SJCRH30 (cell line): ENCODE results near the gene SLC16A10. TPM values are rescaled to one million over a fixed set of nuclear protein-coding genes. Genes with fewer than 3 reads are reported as not detected.

Source experiments
- DNase-seq, 2 experiments: peaks; one replicate each; pipeline ENCODE4 v3.0.0-alpha.2; 2015 to 2020
- H3K27ac ChIP-seq: fragments of 250-450 bp; sonication (Bioruptor Pico); 2 replicates; pipeline ENCODE4 v1.5.1; 2020; ENCODE audit warnings: mild to moderate bottlenecking, moderate library complexity
- H3K27me3 ChIP-seq: fragments of 250-450 bp; sonication (Bioruptor Pico); 2 replicates; pipeline ENCODE4 v1.5.1; 2020; ENCODE audit warnings: mild to moderate bottlenecking, moderate library complexity
- H3K36me3 ChIP-seq: fragments of 250-450 bp; sonication (Bioruptor Pico); 2 replicates; pipeline ENCODE4 v1.5.1; 2020; ENCODE audit warnings: mild to moderate bottlenecking, moderate library complexity
- H3K4me1 ChIP-seq: fragments of 250-450 bp; sonication (Bioruptor Pico); 2 replicates; pipeline ENCODE4 v1.5.1; 2020; ENCODE audit warnings: mild to moderate bottlenecking, moderate library complexity
- H3K4me3 ChIP-seq: fragments of 250-450 bp; sonication (Bioruptor Pico); 2 replicates; pipeline ENCODE4 v1.5.1; 2020; ENCODE audit warnings: mild to moderate bottlenecking, moderate library complexity
- H3K9me3 ChIP-seq: fragments of 250-450 bp; sonication (Bioruptor Pico); replicated peaks from 2 replicates; pipeline ENCODE4 v1.5.1; 2020; ENCODE audit warnings: mild to moderate bottlenecking, moderate library complexity
- total RNA-seq: library from RNA; depleted of rRNA; stranded (reverse); fragments of >200 nt; shearing (Covaris generic); gene quantifications from 2 replicates; pipeline ENCODE4 v1.2.3, GENCODE V29; 2014

Gene SLC16A10
- total RNA-seq, 1 experiment from 2014 or later: 29.5 TPM

- H3K36me3 ChIP-seq: no peaks in the 10 kb centered on the region
- no peak for DNase-seq
- H3K9me3 ChIP-seq: no peaks in the 10 kb centered on the region
- no peaks in the 10 kb centered on the region for H3K4me1 ChIP-seq
- no peak overlapping the region for H3K27ac ChIP-seq
- no peaks in the 10 kb centered on the region for H3K27me3 ChIP-seq
- H3K4me3 ChIP-seq: no peak overlapping the region
These were observed 134.5 kb downstream of the SLC16A10 start for GRCh38 chr6:111221804-111222203.

DNA sequence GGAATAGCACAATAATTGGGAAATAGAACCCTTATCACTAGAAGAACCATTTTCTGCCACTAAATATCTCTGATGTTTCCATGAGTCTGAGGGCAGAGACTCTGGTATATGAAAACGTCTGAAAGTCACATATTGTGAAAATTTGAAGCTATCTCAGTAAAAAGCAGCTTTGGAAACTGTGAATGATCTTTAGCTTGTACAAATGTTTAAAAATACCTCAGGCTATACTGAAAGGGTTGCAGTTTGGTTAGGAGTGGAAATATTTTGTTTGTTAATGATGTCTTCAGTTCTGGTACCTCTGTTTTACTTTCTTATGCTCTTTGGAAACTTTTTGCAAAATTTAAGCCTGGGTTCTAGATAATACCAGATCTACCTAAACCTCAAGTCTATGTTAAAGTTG lies 135.0 kb downstream of the SLC16A10 start:
- H3K27ac ChIP-seq: no peak overlapping the region
- H3K4me3 ChIP-seq: no peak overlapping the region
- H3K4me1 ChIP-seq: no peaks in the 10 kb centered on the region
- no peaks in the 10 kb centered on the region for H3K27me3 ChIP-seq
- no peak for DNase-seq
- no peaks in the 10 kb centered on the region for H3K36me3 ChIP-seq
- no peaks in the 10 kb centered on the region for H3K9me3 ChIP-seq

DNA sequence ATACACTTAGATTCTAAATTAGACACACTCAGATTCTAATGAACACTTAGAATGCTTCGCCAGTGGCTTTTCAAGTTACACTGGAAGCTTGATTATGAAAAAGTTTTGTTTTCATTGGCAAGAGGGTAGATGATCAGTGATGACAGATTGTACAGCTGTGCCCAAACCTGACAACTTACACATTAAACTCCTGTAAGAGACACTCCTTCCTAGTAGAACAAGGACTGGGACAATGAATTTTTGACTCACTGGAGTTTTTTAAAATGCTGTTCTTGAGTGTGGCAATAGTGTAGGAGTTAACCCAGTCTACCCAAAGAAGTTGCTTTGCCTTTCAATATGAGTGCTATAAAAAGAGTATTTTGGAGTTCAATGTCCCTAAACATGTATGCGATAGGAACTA lies 140.8 kb downstream of the SLC16A10 start:
- peak in 1 of 2 experiments; percentile 46 for DNase-seq
- H3K27ac ChIP-seq: peak overlapping the region; percentile 12; the same call in 1 of the 2 replicates

GRCh38 chr6:111230351-111231089 lies 143.2 kb downstream of the SLC16A10 start:
- no peaks in the 10 kb centered on the region for H3K9me3 ChIP-seq
- peaks cover 18% of the 10 kb centered on the region for H3K4me1 ChIP-seq
- no peak for DNase-seq
- no peaks in the 10 kb centered on the region for H3K27me3 ChIP-seq
- H3K36me3 ChIP-seq: no peaks in the 10 kb centered on the region
- H3K27ac ChIP-seq: no peak overlapping the region
- no peak overlapping the region for H3K4me3 ChIP-seq

More for the DNA sequence above, 140.8 kb downstream of the SLC16A10 start:
- H3K4me3 ChIP-seq: no peak overlapping the region
- no peaks in the 10 kb centered on the region for H3K27me3 ChIP-seq
- no peaks in the 10 kb centered on the region for H3K9me3 ChIP-seq
- H3K36me3 ChIP-seq: no peaks in the 10 kb centered on the region
- peaks cover 18% of the 10 kb centered on the region for H3K4me1 ChIP-seq

DNA sequence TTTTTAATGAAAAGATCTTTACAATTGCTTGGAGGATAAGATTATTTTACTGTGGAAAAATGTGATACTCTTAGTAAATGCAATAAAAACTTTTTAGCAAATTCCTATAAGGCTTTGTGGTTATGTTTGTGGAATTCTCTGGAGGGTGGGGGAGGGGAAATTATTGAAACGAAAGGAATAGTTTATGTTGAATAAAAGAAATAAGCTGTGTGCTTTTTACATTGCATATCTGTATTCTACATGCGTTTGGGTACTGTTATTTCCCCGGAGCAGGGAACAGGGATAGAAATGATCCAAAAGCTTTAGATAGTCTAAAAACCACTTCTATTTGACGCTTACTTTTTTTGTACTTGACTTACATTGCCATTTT lies 143.8 kb downstream of the SLC16A10 start:
- H3K27me3 ChIP-seq: no peaks in the 10 kb centered on the region
- no peak overlapping the region for H3K27ac ChIP-seq
- no peaks in the 10 kb centered on the region for H3K9me3 ChIP-seq
- H3K36me3 ChIP-seq: no peaks in the 10 kb centered on the region
- H3K4me3 ChIP-seq: no peak overlapping the region
- DNase-seq: no peak
- H3K4me1 ChIP-seq: peaks cover 18% of the 10 kb centered on the region

DNA sequence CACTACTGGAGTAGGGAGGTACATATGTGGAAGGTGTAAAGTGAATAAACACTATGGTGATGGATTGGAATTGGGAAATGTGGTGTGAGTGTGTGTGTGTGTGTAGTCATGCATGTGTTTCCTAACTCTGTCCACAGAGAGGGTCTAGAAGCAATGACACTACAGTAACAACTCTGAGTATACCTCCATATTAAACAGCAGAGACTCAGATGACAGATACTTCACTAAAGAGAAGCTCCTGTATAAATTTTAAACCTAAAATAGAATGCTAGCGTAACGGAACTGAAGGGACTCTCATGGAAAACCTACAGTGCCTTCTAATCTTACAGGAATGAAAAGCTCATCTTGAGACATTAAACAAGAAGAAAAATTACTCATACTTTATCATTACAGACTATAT lies 150.5 kb downstream of the SLC16A10 start:
- no peak overlapping the region for H3K4me3 ChIP-seq
- DNase-seq: no peak

DNA sequence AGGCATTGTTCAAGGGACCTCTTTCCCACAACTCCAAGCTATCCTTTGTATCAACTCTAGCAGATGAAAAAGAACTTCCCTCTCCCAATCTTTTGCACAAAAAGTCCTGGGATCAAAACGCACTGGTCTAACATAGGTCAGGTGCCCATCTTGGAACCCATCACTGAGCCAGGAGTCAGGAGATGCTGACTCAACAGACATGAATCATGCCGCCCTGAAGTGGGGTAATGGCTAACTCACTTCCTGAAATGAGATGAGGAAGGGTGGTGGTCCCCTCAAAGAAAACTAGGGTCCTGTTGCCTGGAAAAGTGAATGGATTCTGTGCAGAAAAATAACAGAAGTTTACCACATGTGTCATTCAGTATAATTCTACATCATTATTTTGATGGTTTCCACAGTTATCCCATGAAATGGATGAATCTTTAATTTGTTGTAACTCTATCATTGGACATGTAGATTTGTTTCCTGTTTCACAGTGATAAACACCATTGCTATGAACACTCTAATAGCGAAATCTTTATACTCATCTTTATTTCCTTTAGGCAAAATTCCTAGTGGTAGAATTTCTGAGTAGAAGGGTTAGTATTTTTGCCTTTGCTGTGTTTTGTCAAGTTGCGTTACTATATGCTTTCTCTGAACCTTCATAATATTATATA lies 151.3 kb downstream of the SLC16A10 start:
- Histone ChIP-seq H3K9me3 (no peaks in the 10 kb centered on the region), H3K27me3 (no peaks in the 10 kb centered on the region), H3K27ac (no peak overlapping the region), H3K36me3 (no peaks in the 10 kb centered on the region), H3K4me3 (no peak overlapping the region), H3K4me1 (peaks cover 8% of the 10 kb centered on the region; the same call in 1 of the 2 replicates)
- DNase-seq: no peak

More for the DNA sequence above, 150.5 kb downstream of the SLC16A10 start:
- Histone ChIP-seq H3K27me3 (no peaks in the 10 kb centered on the region), H3K27ac (no peak overlapping the region), H3K9me3 (no peaks in the 10 kb centered on the region), H3K36me3 (no peaks in the 10 kb centered on the region), H3K4me1 (peaks cover 6% of the 10 kb centered on the region; the same call in 1 of the 2 replicates)

DNA sequence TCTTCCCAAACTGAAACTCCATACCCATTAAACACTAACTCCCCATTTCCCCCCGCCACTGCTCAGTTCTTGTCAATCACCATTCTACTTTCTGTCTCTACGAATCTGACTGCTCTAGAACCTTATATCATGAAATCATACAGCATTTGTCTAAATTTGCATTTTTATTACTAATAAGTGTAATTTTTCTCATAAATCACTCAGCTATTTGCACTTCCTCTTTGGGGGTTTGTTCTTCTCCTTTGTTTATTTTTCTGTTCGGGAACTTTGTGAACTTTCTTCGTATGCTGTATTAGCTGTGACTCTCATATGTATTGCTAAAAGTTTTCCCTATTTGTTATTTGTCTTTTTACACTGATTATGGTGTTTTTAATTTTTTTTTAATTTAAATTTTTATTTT lies 152.2 kb downstream of the SLC16A10 start:
- no peak overlapping the region for H3K4me3 ChIP-seq
- H3K9me3 ChIP-seq: no peaks in the 10 kb centered on the region
- no peak for DNase-seq
- no peaks in the 10 kb centered on the region for H3K27me3 ChIP-seq
- no peaks in the 10 kb centered on the region for H3K36me3 ChIP-seq
- peaks cover 8% of the 10 kb centered on the region; the same call in 1 of the 2 replicates for H3K4me1 ChIP-seq
- no peak overlapping the region for H3K27ac ChIP-seq

GRCh38 chr6:111242452-111242851 lies 155.1 kb downstream of the SLC16A10 start:
- H3K36me3 ChIP-seq: no peaks in the 10 kb centered on the region
- peak overlapping the region; percentile 41 for H3K27ac ChIP-seq
- H3K27me3 ChIP-seq: no peaks in the 10 kb centered on the region
- no peaks in the 10 kb centered on the region for H3K9me3 ChIP-seq
- H3K4me1 ChIP-seq: peaks cover 8% of the 10 kb centered on the region; the same call in 1 of the 2 replicates
- H3K4me3 ChIP-seq: no peak overlapping the region
- DNase-seq: no peak

DNA sequence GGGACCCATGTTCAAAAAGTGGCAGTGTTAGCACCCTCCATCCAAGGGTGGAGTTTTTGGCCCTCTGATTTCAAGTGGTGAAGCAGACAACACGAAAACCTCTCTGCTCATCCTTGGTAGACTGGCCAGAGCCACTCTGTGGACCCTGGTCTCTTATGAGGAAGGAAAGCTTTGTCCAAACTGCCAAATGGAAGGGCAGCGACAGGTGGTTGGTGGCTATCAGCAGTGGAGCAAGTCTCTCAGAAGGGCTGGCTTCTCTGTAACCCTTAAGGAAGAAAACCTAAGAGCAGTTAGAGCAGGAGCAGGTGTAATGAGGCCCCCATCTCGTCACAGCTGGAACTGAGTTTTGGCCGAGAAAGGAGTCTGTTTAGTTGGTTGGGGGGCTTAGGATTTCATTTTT lies 155.8 kb downstream of the SLC16A10 start:
- H3K27me3 ChIP-seq: no peaks in the 10 kb centered on the region
- peak overlapping the region; percentile 41 for H3K27ac ChIP-seq
- H3K36me3 ChIP-seq: no peaks in the 10 kb centered on the region
- no peaks in the 10 kb centered on the region for H3K9me3 ChIP-seq
- no peak overlapping the region for H3K4me3 ChIP-seq
- H3K4me1 ChIP-seq: peaks cover 8% of the 10 kb centered on the region; the same call in 1 of the 2 replicates
- DNase-seq: peak; percentile 74 to 88

GRCh38 chr6:111248789-111249188 lies 161.5 kb downstream of the SLC16A10 start:
- Histone ChIP-seq H3K4me1 (0 out of 2 replicates have a peak, but pooled peaks cover 2% of the 10 kb centered on the region), H3K27ac (no peak overlapping the region), H3K4me3 (no peak overlapping the region), H3K27me3 (no peaks in the 10 kb centered on the region), H3K9me3 (no peaks in the 10 kb centered on the region), H3K36me3 (no peaks in the 10 kb centered on the region)
- DNase-seq: no peak

- no peak for DNase-seq
- no peaks in the 10 kb centered on the region for H3K36me3 ChIP-seq
- H3K9me3 ChIP-seq: no peaks in the 10 kb centered on the region
- 0 out of 2 replicates have a peak, but pooled peaks cover 2% of the 10 kb centered on the region for H3K4me1 ChIP-seq
- no peak overlapping the region for H3K27ac ChIP-seq
- H3K4me3 ChIP-seq: no peak overlapping the region
- H3K27me3 ChIP-seq: no peaks in the 10 kb centered on the region
These were observed 163.6 kb downstream of the SLC16A10 start for GRCh38 chr6:111250791-111251354.

- no peaks in the 10 kb centered on the region for H3K9me3 ChIP-seq
- H3K36me3 ChIP-seq: no peaks in the 10 kb centered on the region
- no peak overlapping the region for H3K4me3 ChIP-seq
- 0 out of 2 replicates have a peak, but pooled peaks cover 2% of the 10 kb centered on the region for H3K4me1 ChIP-seq
- no peaks in the 10 kb centered on the region for H3K27me3 ChIP-seq
- no peak overlapping the region for H3K27ac ChIP-seq
- no peak for DNase-seq
These were observed 165.4 kb downstream of the SLC16A10 start for GRCh38 chr6:111252726-111253125.

GRCh38 chr6:111254004-111254778 lies 166.9 kb downstream of the SLC16A10 start:
- Histone ChIP-seq H3K4me1 (0 out of 2 replicates have a peak, but pooled peaks cover 2% of the 10 kb centered on the region), H3K36me3 (no peaks in the 10 kb centered on the region), H3K9me3 (no peaks in the 10 kb centered on the region), H3K27me3 (no peaks in the 10 kb centered on the region), H3K27ac (no peak overlapping the region), H3K4me3 (no peak overlapping the region)
- DNase-seq: no peak
